ENCODE measurements around the gene PIK3CG. TPM values are rescaled to one million over a fixed set of nuclear protein-coding genes. Genes with fewer than 3 reads are reported as not detected.
"Not testable (repeated sequence)": the region's sequence is repeated elsewhere in the genome, so short reads cannot be mapped to it uniquely, and the experiment has no call there.

PIK3CG gene
- total RNA-seq, 1 donor from 2014 or later = 4.1 TPM

GRCh38 chr7:106887421-106887820 is 22.3 kb downstream of the PIK3CG start:
- no peak for DNase-seq

DNA sequence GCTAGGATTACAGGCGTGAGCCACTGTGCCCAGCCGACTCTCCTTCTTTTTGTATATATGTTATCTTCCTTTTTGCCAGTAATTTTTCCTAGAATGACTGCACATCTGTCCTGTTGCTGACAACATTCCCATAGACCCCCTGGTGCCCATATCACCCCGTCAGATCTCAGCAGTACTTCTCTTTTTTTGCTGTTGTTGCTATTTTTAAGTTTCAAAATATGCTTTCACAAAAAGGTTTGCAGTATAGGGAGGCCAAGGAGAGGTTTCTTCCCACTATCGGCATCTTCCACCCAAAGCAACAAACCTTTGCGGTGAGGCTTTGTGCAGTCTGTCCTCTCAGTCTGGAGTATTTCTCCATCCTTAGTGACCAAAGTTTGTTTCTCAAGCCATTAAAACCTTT is 23.1 kb downstream of the PIK3CG start:
- DNase-seq = no peak

DNA sequence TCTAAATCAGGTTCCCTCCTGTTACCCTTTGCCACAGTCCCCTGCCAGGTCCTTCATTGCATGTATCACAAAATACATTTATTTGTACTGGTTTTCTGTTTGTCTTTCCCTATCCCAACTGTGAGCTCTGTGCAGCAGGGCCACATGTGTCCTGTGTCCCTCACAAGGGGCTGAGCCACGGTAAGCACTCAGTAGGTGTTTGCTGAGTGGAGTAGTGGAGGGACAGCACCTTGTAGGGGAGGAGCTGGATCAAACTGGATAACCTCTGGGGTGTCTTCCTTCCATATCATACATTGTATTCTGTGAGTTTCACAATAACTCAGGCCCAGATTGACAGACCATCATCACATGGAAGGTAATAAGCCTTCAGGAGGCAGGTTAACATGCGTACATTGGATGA is 25.9 kb downstream of the PIK3CG start:
- DNase-seq = no peak

GRCh38 chr7:106891548-106892410 is 26.7 kb downstream of the PIK3CG start:
- no peak for DNase-seq

DNA sequence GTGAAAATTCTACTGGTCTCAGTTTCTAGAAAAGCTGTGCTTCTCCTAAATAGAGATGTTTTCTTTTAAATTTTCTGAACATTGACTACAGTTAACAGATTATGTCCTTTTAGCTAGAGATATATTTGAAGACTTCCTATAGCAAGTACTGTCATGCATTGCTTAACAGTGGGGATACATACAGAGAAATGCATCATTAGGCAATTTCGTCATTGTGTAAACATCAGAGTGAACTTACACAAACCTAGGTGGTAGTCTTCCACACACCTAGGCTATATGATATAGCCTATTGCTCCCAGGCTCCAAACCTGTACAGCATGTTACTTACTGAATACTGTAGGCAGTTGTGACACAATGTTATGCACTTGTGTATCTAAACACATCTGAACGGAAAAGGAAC is 28.5 kb downstream of the PIK3CG start:
- DNase-seq = no peak

DNA sequence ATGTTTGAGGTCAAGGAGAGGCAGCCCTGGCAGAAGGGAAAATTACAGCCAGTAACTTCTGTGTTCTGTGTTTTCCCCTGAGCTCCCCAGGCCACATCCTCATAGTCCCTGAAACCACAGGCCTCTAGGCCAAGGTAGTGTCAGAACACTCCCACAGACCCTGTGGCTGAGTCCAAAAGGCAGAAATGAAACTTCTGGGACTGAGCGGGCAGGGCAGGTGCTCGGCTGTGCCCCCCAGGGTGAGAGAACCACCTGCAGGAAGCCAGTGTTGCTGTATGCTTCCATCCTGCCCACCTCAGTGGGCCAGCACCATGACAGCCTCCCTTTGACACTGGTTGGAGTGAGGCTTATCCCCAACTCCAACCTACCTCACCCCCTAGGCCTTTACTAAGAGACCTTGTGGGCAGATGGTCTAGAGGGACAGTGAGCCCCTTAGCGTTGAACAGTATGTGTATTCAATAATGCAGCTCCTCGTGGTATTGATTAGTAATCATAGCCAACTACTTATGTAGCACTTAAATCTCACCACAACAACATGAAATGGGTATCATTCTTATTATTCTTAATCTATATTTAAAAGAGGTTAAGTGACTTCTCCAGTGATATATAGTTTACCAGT is 30.3 kb downstream of the PIK3CG start:
- DNase-seq = no peak

DNA sequence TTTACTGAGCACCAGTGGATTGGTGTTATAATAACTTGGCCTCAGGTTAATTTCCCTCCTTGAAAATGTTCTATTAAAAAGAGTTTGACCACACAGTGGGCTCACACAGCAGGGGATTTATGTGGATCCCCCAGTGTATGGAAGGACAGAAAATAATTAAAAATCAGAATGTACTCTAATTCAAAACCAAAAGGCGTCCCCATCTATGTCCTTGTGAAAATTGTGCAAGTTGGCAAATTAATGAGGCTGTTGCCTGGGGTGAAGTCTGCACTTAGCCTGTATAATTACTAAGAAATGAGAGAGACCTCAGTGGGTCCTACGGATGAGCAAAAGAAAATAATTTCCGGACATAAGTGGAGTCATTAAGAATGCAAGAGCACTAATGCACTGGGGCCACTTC is 31.1 kb downstream of the PIK3CG start:
- no peak for DNase-seq

DNA sequence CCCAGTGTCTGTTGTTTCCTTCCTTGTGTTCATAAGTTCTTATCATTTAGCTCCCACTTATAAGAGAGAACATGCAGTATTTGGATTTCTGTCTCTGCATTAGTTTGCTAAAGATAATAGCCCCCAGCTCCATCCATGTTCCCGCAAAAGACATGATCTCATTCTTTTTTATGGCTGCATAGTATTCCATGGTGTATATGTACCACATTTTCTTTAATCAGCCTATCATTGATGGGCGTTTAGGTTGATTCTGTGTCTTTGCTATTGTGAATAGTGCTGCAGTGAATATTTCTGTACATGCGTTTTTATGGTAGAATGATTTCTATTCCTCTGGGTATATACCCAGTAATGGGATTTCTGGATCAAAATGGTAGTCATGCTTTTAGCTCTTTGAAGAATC is 32.5 kb downstream of the PIK3CG start:
- DNase-seq = not testable (repeated sequence)

GRCh38 chr7:106898967-106899366 is 33.9 kb downstream of the PIK3CG start:
- DNase-seq = not testable (repeated sequence)

- no peak for DNase-seq
Measured at GRCh38 chr7:106901828-106902441, 36.9 kb downstream of the PIK3CG start.

DNA sequence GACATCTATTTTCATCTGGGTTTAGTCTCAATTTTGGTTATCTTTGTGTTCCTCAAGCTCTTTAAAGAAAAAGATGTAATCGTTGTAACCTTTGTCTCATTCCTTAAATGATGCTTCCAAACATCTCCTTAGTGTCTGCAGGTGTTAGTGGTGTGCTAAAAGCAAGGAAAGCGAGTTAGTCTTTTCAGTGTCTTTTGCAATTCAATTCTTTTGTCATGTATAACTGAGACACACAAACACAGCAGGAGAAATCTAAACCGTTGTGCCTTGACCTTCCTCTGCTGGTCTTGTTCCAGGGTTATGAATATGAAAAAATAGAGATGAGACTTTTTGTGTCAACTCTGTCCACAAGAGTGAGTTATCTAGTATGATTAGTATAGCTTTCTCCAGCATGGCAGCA is 40.7 kb downstream of the PIK3CG start:
- no peak for DNase-seq

GRCh38 chr7:106911959-106912358 is 46.9 kb downstream of the PIK3CG start:
- DNase-seq = no peak

GRCh38 chr7:106914018-106914607 is 49.0 kb downstream of the PIK3CG start:
- DNase-seq = no peak

DNA sequence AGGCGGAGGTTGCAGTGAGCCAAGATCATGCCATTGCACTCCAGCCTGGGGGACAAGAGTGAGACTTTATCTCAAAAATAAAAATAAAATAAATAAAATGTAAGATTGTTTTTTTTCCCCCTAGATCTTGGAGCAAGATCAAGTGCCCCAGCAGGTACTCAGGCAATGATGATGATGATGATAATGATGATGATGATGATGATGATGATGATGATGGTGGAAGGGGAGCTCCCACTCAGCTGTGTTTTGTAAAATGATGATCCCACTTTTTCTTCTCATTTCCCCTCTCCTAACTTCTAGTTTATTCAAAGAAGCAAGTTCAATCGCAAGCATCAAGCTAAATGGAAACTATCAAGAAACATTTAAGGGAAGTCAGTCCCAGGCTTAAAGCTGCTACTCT is 50.3 kb downstream of the PIK3CG start:
- no peak for DNase-seq

DNA sequence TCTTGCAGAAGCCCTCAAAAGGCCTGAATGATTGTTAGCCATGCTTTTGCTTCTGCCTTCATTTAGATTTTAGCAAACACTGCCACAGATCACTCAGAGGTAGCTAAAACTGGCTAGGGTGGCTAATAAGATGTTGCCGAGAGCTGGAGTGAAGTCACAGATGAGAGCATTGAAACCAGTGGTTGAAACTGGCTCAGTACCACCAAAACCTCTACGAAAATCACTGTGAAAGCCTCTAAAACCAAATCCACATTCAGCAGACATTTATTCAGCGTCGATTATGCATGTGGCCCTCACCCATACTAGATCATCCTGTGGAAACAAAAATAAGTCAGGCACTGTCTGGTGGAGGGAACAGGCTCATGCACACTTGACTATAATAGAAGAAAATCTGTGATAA is 50.8 kb downstream of the PIK3CG start:
- DNase-seq = no peak

- DNase-seq = no peak
Measured at GRCh38 chr7:106916679-106917078, 51.6 kb downstream of the PIK3CG start.

- DNase-seq = no peak
Measured at GRCh38 chr7:106918991-106919390, 53.9 kb downstream of the PIK3CG start.

DNA sequence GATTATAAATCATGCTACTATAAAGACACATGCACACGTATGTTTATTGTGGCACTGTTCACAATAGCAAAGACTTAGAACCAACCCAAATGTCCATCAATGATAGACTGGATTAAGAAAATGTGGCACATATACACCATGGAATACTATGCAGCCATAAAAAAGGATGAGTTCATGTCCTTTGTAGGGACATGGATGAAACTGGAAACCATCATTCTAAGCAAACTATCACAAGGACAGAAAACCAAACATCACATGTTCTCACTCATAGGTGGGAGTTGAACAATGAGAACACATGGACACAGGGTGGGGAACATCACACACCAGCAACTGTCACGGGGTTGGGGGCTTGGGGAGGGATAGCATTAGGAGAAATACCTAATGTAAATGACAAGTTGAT is 59.4 kb downstream of the PIK3CG start:
- DNase-seq = not testable (repeated sequence)

DNA sequence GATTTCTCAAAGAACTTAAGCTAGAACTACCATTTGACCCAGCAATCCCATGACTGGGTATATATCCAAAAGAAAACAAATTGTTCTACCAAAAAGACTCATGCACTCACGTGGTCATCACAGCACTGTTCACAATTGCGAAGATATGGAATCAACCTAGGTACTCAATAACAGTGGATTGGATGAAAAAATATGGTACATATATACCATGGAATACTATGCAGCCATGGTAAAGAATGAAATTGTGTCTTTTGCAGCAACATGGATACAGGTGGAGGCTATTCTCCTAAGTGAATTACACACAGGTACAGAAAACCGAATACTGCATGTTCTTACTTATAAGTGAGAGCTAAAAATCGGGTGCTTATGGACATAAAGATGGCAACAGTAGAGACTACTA is 61.8 kb downstream of the PIK3CG start:
- no peak for DNase-seq

DNA sequence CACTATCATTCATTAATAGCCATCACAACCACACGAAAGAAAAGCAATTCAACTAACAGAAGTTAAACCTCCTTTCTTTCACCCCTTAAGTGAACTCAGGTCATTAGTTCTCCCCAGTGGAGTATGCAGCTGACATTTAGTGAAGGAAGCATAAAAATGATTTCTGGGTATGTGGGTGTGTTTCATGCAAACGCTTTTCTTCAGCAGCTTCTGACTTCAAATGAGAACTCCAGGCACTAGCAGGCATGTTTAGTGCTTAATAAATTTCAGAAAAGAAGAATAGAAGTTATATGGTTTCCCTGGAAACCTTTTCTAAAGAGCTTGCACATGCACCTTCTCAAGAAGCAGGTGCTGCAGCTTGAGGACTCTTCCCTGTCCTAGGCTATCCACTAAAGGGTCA is 62.5 kb downstream of the PIK3CG start:
- no peak for DNase-seq

- DNase-seq = not testable (repeated sequence)
Measured at GRCh38 chr7:106929616-106930015, 64.5 kb downstream of the PIK3CG start.

GRCh38 chr7:106936236-106936635 is 71.2 kb downstream of the PIK3CG start:
- no peak for DNase-seq

DNA sequence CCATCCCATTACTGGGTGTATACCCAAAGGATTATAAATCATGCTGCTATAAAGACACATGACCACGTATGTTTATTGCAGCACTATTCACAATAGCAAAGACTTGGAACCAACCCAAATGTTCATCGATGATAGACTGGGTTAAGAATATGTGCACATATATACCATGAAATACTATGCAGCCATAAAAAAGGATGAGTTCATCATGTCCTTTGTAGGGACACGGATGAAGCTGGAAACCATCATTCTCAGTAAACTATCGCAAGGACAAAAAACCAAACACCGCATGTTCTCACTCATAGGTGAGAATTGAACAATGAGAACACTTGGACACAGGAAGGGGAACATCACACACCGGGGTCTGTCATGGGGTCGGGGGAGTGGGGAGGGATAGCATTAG is 73.0 kb downstream of the PIK3CG start:
- DNase-seq = not testable (repeated sequence)
